Mesodermal cell (in vitro differentiated cells): ENCODE results near the gene NT5E.
"Not testable (repeated sequence)": the region's sequence is repeated elsewhere in the genome, so short reads cannot be mapped to it uniquely, and the experiment has no call there.

Source experiments
- H3K27ac ChIP-seq: 2 replicates; pipeline ENCODE4 v1.7.0; 2013; ENCODE audit warnings: mild to moderate bottlenecking, low read depth, low read length, moderate library complexity; ENCODE audit not compliant: severe bottlenecking
- H3K36me3 ChIP-seq: 2 replicates; pipeline ENCODE4 v1.7.1; 2013; ENCODE audit warnings: mild to moderate bottlenecking, low read length, moderate library complexity; ENCODE audit not compliant: control insufficient read depth, insufficient read depth
- H3K4me1 ChIP-seq: one replicate; pipeline ENCODE4 v1.7.1; 2013; ENCODE audit warnings: mild to moderate bottlenecking, low read length; ENCODE audit not compliant: insufficient read depth, control insufficient read depth, poor library complexity, severe bottlenecking
- H3K4me3 ChIP-seq: 2 replicates; pipeline ENCODE4 v1.7.0; 2013; ENCODE audit warnings: low read length, control low read depth, mild to moderate bottlenecking; ENCODE audit not compliant: insufficient read depth, poor library complexity, severe bottlenecking; ENCODE audit errors: extremely low read depth
- H3K9me3 ChIP-seq: 2 replicates; pipeline ENCODE4 v1.7.1; 2013; ENCODE audit warnings: mild to moderate bottlenecking, low read length, moderate library complexity; ENCODE audit not compliant: control insufficient read depth
- WGBS, 2 experiments: methylation state at CpG; one replicate each; pipeline ENCODE4 v1.1.5; 2013; ENCODE audit warnings: missing lambda C conversion rate in 2 of 2; ENCODE audit not compliant: insufficient coverage in 2 of 2; 5-methylcytosine and 5-hydroxymethylcytosine counted together

The NT5E gene

GRCh38 chr6:85490516-85491248 lies 40.8 kb downstream of the NT5E start:
- peaks cover 3% of the 10 kb centered on the region for H3K4me1 ChIP-seq
- WGBS, 2 experiments, result 96 to 100% methylated on average over 5 of the region's 6 CpGs
- no peaks in the 10 kb centered on the region for H3K9me3 ChIP-seq

DNA sequence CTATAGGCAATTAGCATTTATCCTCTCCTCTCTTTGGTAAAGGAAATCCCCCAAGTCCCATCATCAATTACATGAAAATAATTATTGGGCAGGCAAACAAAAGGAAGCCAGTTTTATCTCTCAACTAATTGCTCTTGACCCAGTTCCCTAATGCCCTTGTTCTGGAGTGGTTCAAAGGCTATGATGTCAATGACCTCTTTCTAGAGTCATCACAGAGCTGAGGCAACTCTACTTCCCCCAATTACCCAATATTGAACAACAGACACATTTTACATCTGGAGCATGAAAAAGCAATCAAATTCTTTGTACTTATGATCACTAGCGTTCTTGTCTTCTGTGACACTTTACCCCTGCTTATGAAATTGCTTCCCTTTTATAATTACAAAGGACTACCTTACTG lies 43.5 kb downstream of the NT5E start:
- no peak overlapping the region for H3K4me3 ChIP-seq
- 83% methylated on average over 1 of the region's 1 CpG; no CpG with 5 or more reads in 1 of the 2 experiments for WGBS, 2 experiments
- peaks cover 9% of the 10 kb centered on the region for H3K9me3 ChIP-seq
- H3K4me1 ChIP-seq, result peaks cover 3% of the 10 kb centered on the region
- no peak overlapping the region for H3K27ac ChIP-seq
- peaks cover 4% of the 10 kb centered on the region for H3K36me3 ChIP-seq

More at GRCh38 chr6:85490516-85491248, 40.8 kb downstream of the NT5E start:
- Histone ChIP-seq H3K4me3 (no peak overlapping the region), H3K27ac (no peak overlapping the region), H3K36me3 (no peaks in the 10 kb centered on the region)

GRCh38 chr6:85494547-85495536 lies 45.0 kb downstream of the NT5E start:
- H3K36me3 ChIP-seq, result peaks cover 4% of the 10 kb centered on the region
- no peak overlapping the region for H3K4me3 ChIP-seq
- H3K27ac ChIP-seq, result no peak overlapping the region
- H3K4me1 ChIP-seq, result peaks cover 3% of the 10 kb centered on the region
- H3K9me3 ChIP-seq, result peaks cover 10% of the 10 kb centered on the region
- 80 to 89% methylated on average over 1 to 2 of the region's 5 CpGs for WGBS, 2 experiments

DNA sequence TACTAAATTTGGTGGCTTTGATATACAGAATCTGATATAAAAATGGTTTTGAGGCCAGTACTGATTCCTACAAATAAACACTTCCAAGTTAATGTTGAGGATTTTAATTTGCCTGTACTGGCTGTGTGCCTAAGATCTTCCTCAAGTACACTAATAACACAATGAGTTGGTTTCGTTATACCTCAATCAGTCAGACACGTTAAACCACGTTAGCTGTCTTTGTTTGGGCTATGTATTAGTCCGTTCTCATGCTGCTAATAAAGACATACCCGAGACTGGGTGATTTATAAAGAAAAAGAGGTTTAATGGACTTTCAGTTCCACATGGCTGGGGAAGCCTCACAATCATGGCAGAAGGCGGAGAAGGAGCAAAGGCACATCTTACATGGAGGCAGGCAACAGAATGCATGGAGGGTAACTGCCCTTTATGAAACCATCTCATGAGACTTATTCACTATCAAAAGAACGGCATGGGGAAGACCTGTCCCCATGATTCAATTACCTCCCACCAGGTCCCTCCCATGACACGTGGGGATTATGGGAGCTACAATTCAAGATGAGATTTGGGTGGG lies 46.2 kb downstream of the NT5E start:
- 93 to 100% methylated on average over 1 to 4 of the region's 8 CpGs for WGBS, 2 experiments
- Histone ChIP-seq H3K9me3 (peaks cover 10% of the 10 kb centered on the region), H3K27ac (no peak overlapping the region), H3K4me1 (no peaks in the 10 kb centered on the region), H3K4me3 (no peak overlapping the region), H3K36me3 (peaks cover 4% of the 10 kb centered on the region)

DNA sequence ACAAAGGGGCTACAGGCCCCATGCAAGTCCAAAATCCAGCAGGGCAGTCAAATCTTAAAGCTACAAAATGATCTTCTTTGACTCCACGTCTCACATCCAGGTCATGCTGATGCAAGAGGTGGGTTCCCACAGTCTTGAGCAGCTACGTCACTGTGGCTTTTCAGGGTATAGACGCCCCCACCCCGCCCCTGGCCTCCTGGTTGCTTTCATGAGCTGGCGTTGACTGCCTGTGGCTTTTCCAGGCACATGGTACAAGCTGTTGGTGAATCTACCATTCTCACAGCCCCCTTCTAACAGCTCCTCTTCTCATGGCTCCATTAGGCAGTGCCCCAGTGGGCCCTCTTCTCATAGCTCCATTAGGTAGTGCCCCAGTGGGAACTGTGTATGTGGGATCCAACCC lies 47.0 kb downstream of the NT5E start:
- 93 to 98% methylated on average over 5 of the region's 5 CpGs for WGBS, 2 experiments
- H3K27ac ChIP-seq, result no peak overlapping the region
- H3K4me3 ChIP-seq, result no peak overlapping the region
- no peaks in the 10 kb centered on the region for H3K4me1 ChIP-seq
- peaks cover 4% of the 10 kb centered on the region for H3K36me3 ChIP-seq
- H3K9me3 ChIP-seq, result peaks cover 10% of the 10 kb centered on the region

DNA sequence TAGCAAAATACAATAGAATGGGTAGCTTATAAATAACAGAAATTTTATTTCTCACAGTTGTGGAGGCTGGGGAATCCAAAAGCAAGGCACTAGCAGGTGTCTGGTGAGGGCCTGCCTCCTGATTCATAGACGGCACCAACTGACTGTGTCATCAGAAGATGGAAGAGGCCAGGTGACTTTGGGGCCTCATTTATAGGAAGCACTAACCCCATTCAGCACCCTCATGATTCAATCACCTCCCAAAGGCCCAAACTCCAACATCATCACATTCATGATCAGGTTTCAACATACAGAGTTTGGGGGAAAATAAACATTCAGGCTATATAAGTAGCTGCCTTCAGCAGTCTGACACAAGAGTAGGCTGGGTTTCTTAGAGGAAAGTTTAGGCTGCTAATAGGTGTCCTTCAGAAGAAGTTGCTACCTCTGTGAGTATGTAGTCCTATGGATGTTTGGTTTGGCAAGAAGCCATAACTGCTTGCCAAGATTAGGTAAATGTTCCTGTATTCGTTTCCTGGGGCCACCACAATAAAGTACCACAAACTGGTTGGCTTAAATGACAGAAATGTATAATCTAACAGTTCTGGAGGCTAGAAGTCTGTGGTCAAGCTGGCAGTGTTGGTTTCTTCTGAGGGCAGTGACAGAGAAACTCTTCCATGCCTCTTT lies 48.8 kb downstream of the NT5E start:
- Histone ChIP-seq H3K4me1 (no peaks in the 10 kb centered on the region), H3K36me3 (peaks cover 4% of the 10 kb centered on the region), H3K9me3 (peaks cover 10% of the 10 kb centered on the region), H3K27ac (no peak overlapping the region), H3K4me3 (no peak overlapping the region)
- WGBS, 2 experiments, result 100% methylated on average over 1 of the region's 2 CpGs

GRCh38 chr6:85506441-85507093 lies 56.7 kb downstream of the NT5E start:
- H3K36me3 ChIP-seq, result peaks cover 21% of the 10 kb centered on the region
- H3K4me3 ChIP-seq, result no peak overlapping the region
- 83 to 85% methylated on average over 5 to 7 of the region's 8 CpGs for WGBS, 2 experiments
- no peaks in the 10 kb centered on the region for H3K9me3 ChIP-seq
- no peak overlapping the region for H3K27ac ChIP-seq
- no peaks in the 10 kb centered on the region for H3K4me1 ChIP-seq

DNA sequence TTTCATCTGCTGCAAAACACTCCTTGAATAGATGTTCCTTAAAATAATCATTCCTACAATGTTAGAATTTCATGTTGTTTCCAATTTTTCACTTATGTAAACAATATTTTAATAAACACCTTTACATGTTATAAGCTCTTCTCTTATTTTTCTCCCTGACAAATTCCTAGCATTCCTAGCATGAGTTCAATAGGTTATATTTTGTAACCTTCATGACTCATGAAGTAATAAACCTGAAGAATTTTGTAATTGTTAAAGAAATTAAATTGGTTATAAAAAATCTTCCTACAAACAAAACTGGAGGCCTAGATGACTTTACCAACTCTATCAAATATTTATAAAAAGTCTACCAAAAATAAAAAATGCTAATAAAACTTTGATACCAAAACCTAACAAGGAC lies 66.3 kb downstream of the NT5E start:
- H3K4me1 ChIP-seq, result no peaks in the 10 kb centered on the region
- no peaks in the 10 kb centered on the region for H3K9me3 ChIP-seq
- peaks cover 28% of the 10 kb centered on the region for H3K36me3 ChIP-seq
- no peak overlapping the region for H3K27ac ChIP-seq
- no peak overlapping the region for H3K4me3 ChIP-seq

DNA sequence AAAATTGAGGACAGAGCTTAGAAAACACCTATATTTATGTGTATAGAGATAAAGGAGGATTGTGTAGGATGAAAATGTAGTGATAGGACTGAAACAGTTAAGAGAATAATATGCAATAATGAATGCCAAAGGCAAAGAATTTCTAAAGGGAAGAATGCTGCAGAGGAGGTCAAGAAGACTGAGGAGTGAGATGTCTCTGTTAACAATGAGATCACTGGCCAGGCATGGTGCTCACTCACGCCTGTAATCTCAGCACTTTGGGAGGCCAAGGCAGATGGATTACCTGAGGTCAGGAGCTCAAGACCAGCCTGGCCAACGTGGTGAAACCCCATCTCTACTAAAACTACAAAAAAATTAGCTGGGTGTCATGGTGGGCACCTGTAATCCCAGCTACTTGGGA lies 74.4 kb downstream of the NT5E start:
- H3K4me1 ChIP-seq, H3K4me3 ChIP-seq, H3K27ac ChIP-seq, H3K9me3 ChIP-seq: not testable (repeated sequence)
- H3K36me3 ChIP-seq, result peaks cover 49% of the 10 kb centered on the region
- 80 to 100% methylated on average over 1 of the region's 2 CpGs for WGBS, 2 experiments

- Histone ChIP-seq H3K9me3 (no peaks in the 10 kb centered on the region), H3K4me3 (no peak overlapping the region), H3K4me1 (no peaks in the 10 kb centered on the region), H3K36me3 (peaks cover 40% of the 10 kb centered on the region), H3K27ac (no peak overlapping the region)
- WGBS, 2 experiments, result no CpG with 5 or more reads among the region's 2 CpGs
Measured at GRCh38 chr6:85537055-85537494, 87.2 kb downstream of the NT5E start.
